NCI-H748 (cell line): Measurements from ENCODE around the gene DENND1B.
A peak's percentile ranks its signal among the peaks of the same experiment; 100 is the strongest.

Experiments
- DNase-seq: peaks from one replicate; lab custom pipeline; 2025; ENCODE audit not compliant: unreplicated experiment; lab: John Stamatoyannopoulos, UW

The DENND1B gene

DNA sequence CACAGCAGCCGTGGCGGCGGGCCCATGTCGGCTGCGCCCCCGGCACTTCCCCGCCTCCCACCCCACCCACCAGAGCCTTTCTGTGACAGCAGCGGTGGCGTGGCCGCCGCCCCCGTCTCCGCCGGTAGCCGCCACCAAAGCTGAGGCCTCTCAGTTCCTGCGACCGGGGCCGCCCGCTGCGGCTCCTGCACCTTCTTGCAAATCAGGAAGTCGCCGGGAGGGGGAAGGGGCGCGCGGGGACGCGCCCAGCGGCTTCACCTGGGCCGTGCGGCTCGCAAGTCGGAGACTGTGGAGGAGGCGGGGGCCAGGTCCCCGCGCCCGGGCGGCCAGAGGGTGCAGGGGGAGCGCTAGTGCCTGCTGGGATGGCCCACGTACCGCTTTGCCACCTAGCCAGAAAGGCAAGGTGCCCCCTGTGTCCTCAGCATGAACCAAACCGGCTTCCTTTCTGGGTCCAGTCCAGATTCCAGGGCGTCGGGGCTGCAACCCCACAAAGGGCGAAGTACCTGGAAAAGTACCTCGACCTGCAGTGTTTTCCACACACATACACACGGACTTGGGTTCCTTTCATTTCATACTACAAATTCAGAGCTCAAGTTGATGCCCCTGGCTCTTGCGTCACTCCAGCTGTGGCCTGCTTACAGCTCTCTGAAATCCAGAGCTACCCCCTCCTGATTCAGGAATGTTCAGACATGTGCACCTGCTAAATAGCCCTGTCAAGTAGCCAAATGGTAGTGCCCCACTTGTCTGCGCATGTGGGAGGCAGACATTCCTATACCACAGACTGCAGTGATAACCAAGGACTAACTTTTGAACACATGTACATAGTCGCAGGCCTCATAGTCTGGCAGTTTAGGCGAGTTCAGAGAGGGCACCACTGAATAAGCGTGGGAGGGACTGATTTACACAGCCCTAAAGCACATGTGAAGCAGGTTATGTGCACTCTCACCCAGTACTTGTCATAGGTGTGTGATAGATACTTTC, at the start of gene DENND1B:
Gene DENND1B (minus strand): TSS at position 199 of the 981 bp plus-strand sequence. CDS start 325 bp downstream, outside the sequence.
- DNase-seq, result peak; percentile 80

DNA sequence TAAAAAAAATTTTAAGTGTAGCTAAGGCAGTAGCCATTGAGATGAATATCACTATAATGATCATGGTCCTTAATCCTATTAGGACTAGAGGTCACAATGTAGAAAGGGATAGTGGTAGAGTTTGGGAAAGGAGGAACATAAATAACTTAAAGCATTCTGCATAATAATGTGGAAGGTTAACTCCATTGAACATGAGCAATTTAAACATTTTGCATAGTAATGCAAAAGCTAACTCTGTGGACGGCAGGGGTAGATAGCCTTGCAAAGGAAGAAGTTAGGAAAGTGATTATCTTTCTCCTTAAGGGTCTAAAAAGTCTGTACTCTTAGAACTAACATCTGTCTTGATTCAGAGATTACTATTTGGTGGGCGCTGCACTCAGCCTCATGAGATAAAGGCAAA, 39.0 kb upstream of the DENND1B start:
- DNase-seq, result no peak

DNA sequence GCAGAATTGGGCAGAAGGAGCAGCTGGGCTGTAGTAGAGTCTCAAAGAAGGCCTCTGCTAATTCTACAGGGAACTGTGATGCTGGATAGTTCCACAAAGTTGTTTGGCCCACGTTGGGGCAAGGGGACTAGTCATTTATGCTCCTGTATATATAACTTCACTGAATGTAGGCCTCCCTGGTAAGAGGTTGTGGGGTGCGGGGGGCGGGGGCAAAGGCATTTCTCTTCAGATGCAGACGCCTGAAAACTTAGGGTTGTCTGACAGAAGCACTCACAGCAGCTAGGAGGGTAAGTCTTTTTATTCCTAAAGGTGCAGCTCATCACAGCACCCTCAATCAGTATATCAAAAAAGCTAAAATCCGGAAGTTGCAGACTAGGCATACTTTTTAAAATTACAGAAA, 38.5 kb upstream of the DENND1B start:
- DNase-seq, result no peak

GRCh38 chr1:197811769-197812168, 36.5 kb upstream of the DENND1B start:
- DNase-seq, result no peak

GRCh38 chr1:197810812-197811211, 35.5 kb upstream of the DENND1B start:
- no peak for DNase-seq

DNA sequence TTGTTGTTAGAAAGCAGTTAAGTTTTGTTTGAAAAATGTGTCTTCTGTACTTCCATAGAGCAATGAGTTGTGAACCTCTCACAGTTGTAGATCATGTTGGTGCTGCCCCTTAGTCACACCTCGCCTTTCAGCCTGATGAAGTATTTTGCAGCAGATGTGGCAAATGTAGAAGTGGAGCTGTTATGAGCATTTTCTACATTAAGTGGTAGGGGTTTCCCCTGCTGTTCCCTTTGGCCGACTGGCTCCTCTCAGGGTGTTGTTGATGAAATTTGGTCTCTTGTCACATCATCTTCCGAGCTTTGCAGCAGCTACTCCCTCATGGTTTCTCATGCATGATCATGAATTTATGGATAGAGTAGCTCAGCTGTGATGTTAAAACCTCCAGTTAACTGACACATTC, 33.6 kb upstream of the DENND1B start:
- DNase-seq, result no peak

GRCh38 chr1:197807739-197808453, 32.6 kb upstream of the DENND1B start:
- no peak for DNase-seq

DNA sequence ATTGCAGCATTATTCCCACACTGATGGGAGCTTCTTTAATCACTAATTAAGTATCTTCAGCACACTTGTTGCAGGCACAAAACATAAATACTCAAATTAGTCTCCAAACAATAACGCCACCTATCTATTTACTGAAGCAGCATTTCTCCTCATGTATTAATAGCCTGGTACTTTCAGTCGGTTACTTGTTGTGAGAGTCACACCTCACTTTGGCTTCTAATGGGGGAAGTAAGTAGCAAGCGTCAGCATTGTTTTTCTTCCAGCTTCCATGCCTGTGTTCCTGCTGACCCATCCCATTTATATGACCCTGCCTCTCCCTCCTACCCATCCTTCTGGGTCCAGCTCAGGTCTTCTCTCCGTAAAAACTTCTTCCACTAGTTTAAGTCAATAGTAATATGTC, 31.9 kb upstream of the DENND1B start:
- no peak for DNase-seq

DNA sequence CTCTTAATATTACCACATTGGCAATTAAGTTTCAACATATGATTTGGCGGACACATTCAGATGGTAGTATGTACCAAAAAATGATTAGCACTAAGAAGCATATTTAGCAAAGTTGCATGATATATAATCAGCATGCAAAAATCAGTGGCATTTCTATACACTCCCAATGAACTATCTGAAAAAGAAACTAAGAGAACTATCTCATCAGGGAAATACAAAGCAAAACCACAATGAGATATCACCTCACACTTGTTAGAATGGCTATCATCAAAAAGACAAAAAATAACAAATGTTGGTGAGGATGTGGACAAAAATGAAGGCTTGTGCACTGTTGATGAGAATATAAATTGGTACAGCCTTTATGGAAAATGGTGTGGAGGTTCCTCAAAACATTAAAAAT, 31.4 kb upstream of the DENND1B start:
- no peak for DNase-seq

GRCh38 chr1:197801684-197802083, 26.4 kb upstream of the DENND1B start:
- no peak for DNase-seq

DNA sequence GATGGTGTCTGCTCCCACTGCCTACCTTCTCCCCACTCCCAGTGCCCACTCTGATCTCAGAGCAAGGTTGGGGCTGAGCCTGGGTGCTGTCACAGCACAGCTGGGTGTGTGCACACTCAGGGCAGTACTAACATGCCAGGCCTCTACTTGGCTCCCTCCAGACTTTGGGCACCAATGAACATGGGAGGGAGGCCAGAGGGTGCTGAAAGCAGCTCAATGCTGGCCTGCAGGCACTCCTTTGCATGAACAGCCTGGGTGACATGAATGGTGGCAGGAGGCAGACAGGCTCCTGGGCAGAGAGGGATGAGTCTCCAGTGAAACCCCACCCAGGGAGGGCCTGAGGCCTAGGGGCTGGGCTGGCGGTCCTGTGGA, 25.8 kb upstream of the DENND1B start:
- no peak for DNase-seq

DNA sequence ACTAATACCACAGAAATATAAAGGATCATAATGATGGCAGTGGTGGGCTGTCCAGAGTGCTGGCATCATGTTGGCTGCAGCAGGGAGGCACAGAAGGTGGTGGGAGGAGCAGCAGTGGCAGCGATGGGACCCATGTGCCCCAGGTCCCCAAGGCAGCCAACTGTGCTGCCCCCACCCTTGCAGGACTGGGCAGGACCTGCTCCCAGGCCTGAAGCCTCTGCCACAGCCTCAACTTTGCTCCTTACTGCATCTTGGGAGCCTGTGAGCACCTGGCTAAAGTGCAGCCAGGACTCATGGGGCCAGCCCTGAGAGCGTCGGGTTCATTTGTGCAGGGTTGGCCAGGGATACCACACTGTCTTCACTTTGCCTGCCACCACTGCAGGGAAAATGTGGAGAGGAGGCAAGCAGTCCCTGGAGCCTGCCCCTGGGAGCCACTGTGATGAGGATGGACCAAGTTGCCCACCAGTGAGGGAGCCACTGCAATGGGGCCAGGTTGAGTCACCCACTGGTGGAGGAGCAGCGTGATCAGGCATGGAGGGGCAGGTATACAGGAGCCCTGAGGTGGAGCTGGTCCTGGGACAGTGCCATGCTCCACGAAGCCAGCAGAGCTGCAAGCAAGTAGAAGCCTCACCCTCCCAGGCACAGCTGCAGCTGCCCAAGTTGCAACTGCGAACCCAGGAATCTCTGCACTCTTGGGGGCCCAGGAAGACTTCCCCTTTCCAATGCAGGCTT, 25.3 kb upstream of the DENND1B start:
- DNase-seq, result no peak

DNA sequence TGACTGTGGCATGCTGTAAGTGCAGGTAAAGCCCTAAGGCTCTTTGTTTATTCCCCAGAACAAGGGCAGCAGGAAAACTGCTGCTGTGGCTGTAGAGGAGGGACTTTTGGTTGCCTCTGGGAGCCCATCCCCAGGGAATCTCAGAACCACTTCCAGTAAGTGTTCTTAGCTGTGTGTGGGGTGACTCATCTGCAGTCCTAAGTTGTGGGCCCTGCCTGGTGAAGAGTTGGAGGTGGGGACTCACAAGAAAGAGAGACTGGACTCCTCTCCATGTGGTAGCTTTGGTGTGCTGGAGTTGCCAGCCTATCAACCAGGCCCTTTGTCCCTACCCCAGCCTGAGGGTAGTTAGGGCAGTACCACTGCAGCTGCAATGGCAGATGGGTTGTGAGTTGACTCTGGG, 24.0 kb upstream of the DENND1B start:
- DNase-seq, result no peak

- peak; percentile 6 for DNase-seq
These were observed 23.2 kb upstream of the DENND1B start for GRCh38 chr1:197798492-197798891.

DNA sequence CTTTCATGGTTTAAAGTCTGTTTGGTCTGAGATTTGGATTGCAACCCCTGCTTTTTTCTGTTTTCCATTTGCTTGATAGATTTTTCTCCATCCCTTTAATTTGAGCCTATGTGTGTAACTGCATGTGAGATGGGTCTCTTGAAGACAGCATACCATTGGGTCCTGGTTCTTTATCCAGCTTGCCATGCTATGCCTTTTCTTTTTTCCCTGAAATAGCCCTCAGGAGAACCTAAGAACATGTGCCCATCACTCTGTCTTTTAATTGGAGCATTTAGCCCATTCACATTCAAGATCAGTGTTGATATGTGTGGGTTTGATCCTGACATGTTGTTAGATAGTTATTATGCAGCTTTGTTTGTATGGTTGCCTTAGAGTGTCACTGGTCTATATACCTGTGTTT, 21.7 kb upstream of the DENND1B start:
- no peak for DNase-seq

DNA sequence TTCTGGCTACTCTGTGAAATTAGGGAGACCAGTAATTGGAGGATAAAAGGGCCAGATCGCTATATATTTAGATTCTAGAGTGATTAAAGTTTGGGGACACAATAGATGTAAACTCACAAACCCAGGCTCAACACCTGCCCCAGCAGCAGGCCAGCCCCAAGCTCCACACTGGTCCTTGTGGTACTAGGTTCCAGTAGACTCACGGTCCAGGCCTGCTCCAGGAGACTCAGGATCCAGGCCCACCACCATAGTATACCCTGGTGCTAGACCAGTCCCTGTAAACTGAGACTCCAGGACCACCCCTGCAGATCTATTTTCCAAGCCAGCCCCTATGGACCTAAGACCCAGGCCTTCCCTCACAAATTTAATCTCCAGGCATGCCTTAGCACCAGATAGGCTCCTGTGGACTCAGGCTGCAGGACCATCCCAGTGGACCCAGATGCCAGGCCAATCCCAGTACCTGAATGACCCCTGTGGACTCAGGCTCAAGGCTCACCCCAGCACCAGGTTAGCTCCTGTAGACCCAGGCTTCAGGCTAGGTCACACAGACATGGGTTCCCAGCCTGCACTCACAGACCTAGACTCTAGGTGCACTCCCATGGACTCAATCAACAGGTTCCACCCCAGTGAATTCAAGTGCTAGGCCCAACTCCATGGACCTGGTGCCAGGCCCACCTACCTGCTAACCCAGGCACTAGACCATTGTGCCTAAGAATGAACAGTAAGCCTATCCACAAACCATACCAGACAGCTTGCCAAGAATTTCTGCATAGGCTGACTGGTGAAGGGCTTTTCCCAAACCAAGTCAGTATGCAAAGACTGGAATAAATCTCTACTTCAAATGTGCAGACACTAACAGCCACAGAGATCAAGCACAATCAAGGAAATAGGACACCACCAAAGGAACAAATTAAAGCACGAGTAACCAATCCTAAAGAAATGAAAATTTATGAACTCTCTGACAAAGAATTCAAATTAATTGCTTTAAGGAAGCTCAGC, 13.8 kb upstream of the DENND1B start:
- no peak for DNase-seq

DNA sequence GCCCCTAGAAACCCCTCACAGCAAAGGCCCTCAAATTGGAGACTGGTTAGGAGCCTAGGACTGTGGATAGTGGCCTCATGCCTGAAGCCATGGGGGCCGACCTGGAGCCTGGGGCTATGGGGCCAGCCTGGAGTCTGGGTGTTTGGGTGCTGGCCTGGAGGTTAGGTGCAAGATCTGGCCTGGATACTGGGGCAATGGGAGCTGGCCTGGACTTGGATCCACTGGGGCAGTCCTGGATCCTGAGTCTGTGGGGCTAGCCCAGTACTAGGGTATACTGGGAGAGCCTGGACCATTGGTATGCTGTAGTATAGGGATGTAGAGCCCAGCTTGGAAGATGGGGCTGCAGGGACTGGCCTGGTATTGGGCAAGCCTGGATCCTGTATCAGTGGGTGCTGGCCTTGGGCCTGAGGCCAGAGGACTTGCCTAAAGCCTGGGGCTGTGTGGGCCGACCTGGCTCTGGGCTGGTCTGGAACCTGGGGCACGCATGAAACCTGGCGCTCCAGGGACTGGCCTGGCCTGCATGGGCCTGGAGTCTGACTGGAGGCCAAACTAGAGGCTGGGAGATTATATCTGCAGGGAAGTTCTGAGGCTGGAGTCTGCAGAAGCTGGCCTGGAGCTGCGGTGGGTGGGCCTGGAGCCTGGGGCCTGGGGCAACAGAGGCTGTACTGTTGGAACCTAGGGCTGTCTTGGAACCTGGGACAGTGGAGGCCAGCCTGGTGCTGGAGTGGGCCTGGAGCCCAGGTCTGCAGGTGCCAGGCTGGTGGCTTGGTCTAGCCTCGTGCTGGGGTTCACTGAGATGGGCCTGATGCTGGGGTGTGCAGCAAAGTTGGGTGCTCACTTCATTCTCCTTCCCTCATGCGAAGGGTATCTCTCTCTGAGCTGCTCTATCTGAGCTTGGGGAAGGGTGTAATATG, 12.6 kb upstream of the DENND1B start:
- DNase-seq, result no peak

- no peak for DNase-seq
These were observed 11.8 kb upstream of the DENND1B start for GRCh38 chr1:197787056-197787455.

GRCh38 chr1:197786280-197786679, 11.0 kb upstream of the DENND1B start:
- no peak for DNase-seq
